Nasal cavity respiratory epithelium epithelial cell of viscerocranial mucosa (primary cell): Measurements from ENCODE around the gene DPCD. TPM values are rescaled to one million over a fixed set of nuclear protein-coding genes. Genes with fewer than 3 reads are reported as not detected.

Experiments
- total RNA-seq: library from RNA; depleted of rRNA; stranded (reverse); fragments of >200 nt; gene quantifications from 2 replicates; pipeline ENCODE4 v1.2.3, GENCODE V29; 2014

Gene DPCD
- 11.6 and 22.0 TPM in 2 replicates for total RNA-seq

GRCh38 chr10:101587725-101588653, at the start of gene DPCD, which contains the start of gene POLL:
Gene DPCD (plus strand): TSS chr10:101588321. CDS start chr10:101588337, 16 bp downstream.
Gene POLL (minus strand): TSS chr10:101588257. CDS start chr10:101587360, 897 bp downstream.

Other genes with a start within 250 kb of the DPCD start
- gene BTRC, start 234.2 kb upstream of the DPCD start, total RNA-seq, result 12.3 and 19.1 TPM in 2 replicates
- 7.2 and 12.5 TPM in 2 replicates for gene POLL, start 64 bp upstream of the DPCD start, total RNA-seq
- 40.0 and 51.9 TPM in 2 replicates for gene FBXW4, start 106.8 kb downstream of the DPCD start, total RNA-seq
- gene FGF8, start 187.8 kb downstream of the DPCD start, total RNA-seq, result 0.68 TPM in 1 of 2 replicates, not detected in the other
- 84.9 and 140 TPM in 2 replicates for gene NPM3, start 195.1 kb downstream of the DPCD start, total RNA-seq
- gene OGA, start 230.1 kb downstream of the DPCD start, total RNA-seq, result 125 and 169 TPM in 2 replicates